Smooth muscle cell of trachea (primary cell): ENCODE data around the gene NRTN. TPM values are rescaled to one million over a fixed set of nuclear protein-coding genes. Genes with fewer than 3 reads are reported as not detected.

Experiments used
- total RNA-seq: library from RNA; depleted of rRNA; stranded (reverse); fragments of >200 nt; gene quantifications from 2 replicates; pipeline ENCODE4 v1.2.1, GENCODE V29; 2014

Gene NRTN
- total RNA-seq, result 0.50 TPM in 1 of 2 replicates, not detected in the other

DNA sequence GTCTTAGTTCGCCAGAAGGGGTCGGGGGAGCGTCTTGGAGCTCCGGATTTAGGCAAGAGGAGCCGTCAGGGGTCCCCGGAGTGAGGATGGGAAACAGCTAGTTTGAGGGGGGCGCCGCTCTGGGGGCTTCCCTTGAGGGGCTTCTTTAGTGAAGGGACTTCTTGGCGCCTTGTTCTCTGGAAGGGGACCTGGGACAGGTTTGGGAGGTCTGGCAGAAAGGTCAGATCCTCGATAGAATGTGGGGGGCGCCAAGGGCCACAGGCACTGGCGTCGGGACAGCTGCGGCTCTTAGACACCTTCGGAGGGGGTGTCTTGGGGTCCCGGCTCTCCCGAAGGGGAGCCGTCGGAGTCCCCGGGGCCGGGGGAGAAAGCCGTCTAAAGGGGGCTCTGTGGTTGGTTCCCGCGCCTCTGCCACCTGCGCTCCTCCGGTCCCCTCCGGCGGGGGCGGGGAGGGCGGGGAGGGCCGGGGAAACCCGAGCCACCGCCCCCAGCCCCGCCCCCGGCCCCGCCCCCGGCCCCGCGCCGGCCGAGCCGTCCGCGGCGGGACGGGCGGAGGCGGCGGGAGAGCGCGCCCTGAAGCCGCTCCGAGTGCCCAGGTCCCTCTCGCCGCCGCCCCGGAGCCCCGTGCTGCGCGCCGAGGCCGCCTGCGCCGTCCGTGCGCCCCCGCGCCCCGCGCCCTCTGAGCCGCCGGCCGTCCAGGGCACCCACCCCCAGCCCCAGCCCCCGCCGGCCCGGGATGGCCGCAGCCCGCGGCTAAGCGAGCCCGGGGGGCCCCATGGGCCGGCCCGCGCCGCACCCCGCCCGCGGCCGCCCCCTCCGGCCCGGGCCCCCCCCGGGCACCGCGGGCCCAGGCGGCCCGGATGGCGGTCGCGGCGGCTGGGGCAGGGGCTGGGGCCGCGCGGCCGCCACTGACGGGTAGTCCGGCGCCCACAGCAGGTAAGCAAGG lies at the start of gene NRTN:
Gene NRTN (plus strand): TSS at position 552 of the 946 bp plus-strand sequence. CDS start 19,099 bp downstream, outside the sequence.

GRCh38 chr19:5784581-5785147 lies 20.2 kb upstream of the NRTN start, which contains the start of gene PRR22:
Gene PRR22, minus strand, starts transcription at chr19:5784746. Its CDS starts 86 bp downstream, at chr19:5784660.

GRCh38 chr19:5790559-5791520 lies 14.0 kb upstream of the NRTN start, which contains the start of gene DUS3L:
Gene DUS3L, minus strand, starts transcription at chr19:5791163. Its CDS starts 22 bp downstream, at chr19:5791141.

GRCh38 chr19:5839065-5840017 lies 34.5 kb downstream of the NRTN start, which contains the start of gene FUT6:
Gene FUT6, minus strand, starts transcription at chr19:5839702. Its CDS starts 7,135 bp downstream, at chr19:5832567.

DNA sequence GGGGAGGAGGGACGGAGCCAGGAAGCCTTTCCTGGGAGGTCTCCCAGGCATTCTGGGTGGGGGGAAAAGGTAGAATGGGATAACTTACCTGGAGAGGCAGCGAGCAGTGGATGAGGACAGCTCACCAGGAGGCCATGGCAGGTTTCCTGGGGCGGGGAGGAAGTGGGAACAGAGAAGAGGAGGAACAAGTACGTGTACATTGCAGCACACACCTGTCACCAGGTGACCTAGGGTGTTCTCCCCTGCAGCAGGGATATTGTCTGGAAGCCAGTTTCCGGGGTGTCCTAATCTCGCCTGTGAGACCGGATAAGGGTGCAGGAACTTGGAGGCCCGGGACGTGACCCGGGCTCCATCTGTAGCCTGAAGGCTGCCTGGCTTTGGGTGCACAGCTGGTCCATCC lies 46.4 kb downstream of the NRTN start, which contains the start of gene FUT3:
Gene FUT3 (minus strand): TSS at position 148 of the 400 bp plus-strand sequence.

Other genes starting within 250 kb of the NRTN start
- 0.17 TPM in 1 of 2 replicates, not detected in the other for gene TINCR, start 237.1 kb upstream of the NRTN start, total RNA-seq
- gene SAFB2, start 182.3 kb upstream of the NRTN start, total RNA-seq, result 34.9 and 35.3 TPM in 2 replicates
- gene SAFB, start 182.0 kb upstream of the NRTN start, total RNA-seq, result 54.3 and 74.8 TPM in 2 replicates
- gene MICOS13, start 124.6 kb upstream of the NRTN start, total RNA-seq, result 28.1 and 29.5 TPM in 2 replicates
- gene HSD11B1L, start 124.0 kb upstream of the NRTN start, total RNA-seq, result 10.9 and 27.3 TPM in 2 replicates
- gene RPL36, start 114.8 kb upstream of the NRTN start, total RNA-seq, result 387 and 403 TPM in 2 replicates
- gene LONP1, start 84.9 kb upstream of the NRTN start, total RNA-seq, result 107 and 126 TPM in 2 replicates
- not detected in 2 replicates for gene CATSPERD, start 84.4 kb upstream of the NRTN start, total RNA-seq
- 0.44 and 0.50 TPM in 2 replicates for gene PRR22, start 20.3 kb upstream of the NRTN start, total RNA-seq
- 23.3 and 27.6 TPM in 2 replicates for gene DUS3L, start 13.9 kb upstream of the NRTN start, total RNA-seq
- gene FUT6, start 34.6 kb downstream of the NRTN start, total RNA-seq, result not detected in 2 replicates
- not detected in 2 replicates for gene FUT3, start 46.4 kb downstream of the NRTN start, total RNA-seq
- gene FUT5, start 65.5 kb downstream of the NRTN start, total RNA-seq, result not detected in 2 replicates
- 290 and 337 TPM in 2 replicates for gene NDUFA11, start 98.7 kb downstream of the NRTN start, total RNA-seq
- gene VMAC, start 99.8 kb downstream of the NRTN start, total RNA-seq, result 8.6 and 11.1 TPM in 2 replicates
- 4.9 and 6.0 TPM in 2 replicates for gene CAPS, start 109.2 kb downstream of the NRTN start, total RNA-seq
- 52.1 and 76.6 TPM in 2 replicates for gene RANBP3, start 173.1 kb downstream of the NRTN start, total RNA-seq